ENCODE data around the gene PSMD9.

GRCh38 chr12:121898287-121898686 is 9.7 kb downstream of the PSMD9 start:
- TF ChIP-seq CTCF (optimal IDR thresholded peaks at IDR 0.05 in 1 of 3, IDR thresholded peaks at IDR 0.05 in 1 of 3, conservative IDR thresholded peaks at IDR 0.05 in 1 of 3; ENCODE audit: extremely low read depth in 1 of 3, insufficient read depth in 2 of 3, low read length in 3 of 3) (no peak), EZH2 (IDR thresholded peaks at IDR 0.05; ENCODE audit: low read length) (no peak)
